ENCODE results near the gene IQGAP2. TPM values are rescaled to one million over a fixed set of nuclear protein-coding genes. Genes with fewer than 3 reads are reported as not detected.

The IQGAP2 gene
- total and polyA plus RNA-seq, 2 of the 8 experiments (the other 6 are each of a cell fraction or from before 2014, with no cell fraction given) = 19.7 to 66.0 TPM

DNA sequence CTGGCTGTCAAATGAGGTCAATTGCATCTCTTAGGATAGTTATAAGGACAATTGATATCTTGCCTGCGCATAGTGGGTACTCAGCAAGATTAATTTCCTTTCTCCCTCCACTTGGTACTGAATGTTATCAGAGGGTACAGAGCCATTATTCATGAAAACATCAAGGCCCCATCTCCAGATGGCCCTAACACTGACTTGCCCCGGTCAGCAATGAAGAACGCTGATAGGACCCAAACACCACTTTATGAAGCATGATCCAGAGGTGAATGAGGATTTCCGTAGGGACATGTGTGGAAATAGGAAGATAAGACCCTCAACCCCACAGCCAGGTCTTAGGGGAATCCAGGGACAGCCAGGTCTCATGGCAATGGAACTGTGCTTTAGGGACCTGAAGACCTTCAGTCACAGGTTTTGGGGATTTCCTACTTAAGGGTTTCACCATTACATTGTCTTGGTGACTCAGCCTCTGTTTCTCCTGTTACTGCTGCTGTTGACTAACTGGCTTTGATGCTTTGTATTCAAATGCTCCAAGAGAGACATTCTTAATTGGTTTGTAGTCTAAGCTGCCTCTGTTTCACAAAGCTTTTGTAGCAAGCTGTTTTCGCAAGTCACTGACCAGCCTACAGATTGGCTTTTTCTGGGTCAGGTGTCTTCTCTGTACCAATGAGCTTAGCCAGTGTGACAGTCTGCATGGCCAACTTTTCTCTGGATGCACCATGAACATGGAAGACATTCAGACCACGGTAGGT, 35.3 kb upstream of the IQGAP2 start (continued):
- TF ChIP-seq TEAD4 (IDR thresholded peaks at IDR 0.05; ENCODE audit: low read depth, low read length) (no peak), CTBP2 (IDR thresholded peaks at IDR 0.05; ENCODE audit: borderline replicate concordance, insufficient read depth, insufficient read length, low read length) (no peak), MAFK (IDR thresholded peaks at IDR 0.05; ENCODE audit: low read depth, low read length) (no peak), ASH2L (IDR thresholded peaks at IDR 0.05; ENCODE audit: low read length) (no peak), CBX5 (IDR thresholded peaks at IDR 0.05; ENCODE audit: low read depth, low read length) (no peak)
- TF ChIP-seq, protein P1, sequence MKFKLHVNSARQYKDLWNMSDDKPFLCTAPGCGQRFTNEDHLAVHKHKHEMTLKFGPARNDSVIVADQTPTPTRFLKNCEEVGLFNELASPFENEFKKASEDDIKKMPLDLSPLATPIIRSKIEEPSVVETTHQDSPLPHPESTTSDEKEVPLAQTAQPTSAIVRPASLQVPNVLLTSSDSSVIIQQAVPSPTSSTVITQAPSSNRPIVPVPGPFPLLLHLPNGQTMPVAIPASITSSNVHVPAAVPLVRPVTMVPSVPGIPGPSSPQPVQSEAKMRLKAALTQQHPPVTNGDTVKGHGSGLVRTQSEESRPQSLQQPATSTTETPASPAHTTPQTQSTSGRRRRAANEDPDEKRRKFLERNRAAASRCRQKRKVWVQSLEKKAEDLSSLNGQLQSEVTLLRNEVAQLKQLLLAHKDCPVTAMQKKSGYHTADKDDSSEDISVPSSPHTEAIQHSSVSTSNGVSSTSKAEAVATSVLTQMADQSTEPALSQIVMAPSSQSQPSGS (IDR thresholded peaks at IDR 0.05; ENCODE audit: low read length) = no peak
- TF ChIP-seq, protein P2, sequence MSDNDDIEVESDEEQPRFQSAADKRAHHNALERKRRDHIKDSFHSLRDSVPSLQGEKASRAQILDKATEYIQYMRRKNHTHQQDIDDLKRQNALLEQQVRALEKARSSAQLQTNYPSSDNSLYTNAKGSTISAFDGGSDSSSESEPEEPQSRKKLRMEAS (IDR thresholded peaks at IDR 0.05) = no peak

All from H1 (cell line).